Stimulated activated CD8-positive, alpha-beta memory T cell treated with anti-CD3 and anti-CD28 coated beads, Interleukin-7, amount 100 ng/mL, for 48 hours (primary cell): ENCODE measurements around the gene RIMBP2.
"Not testable (repeated sequence)": the region's sequence is repeated elsewhere in the genome, so short reads cannot be mapped to it uniquely, and the experiment has no call there.

ENCODE experiments used
- DNase-seq, 2 donors: peaks; one replicate each; pipeline ENCODE4 v3.0.0-alpha.2; 2020; ENCODE audit warnings: low read depth in 1 of 2; ENCODE audit errors: extremely low read depth in 1 of 2

The RIMBP2 gene

DNA sequence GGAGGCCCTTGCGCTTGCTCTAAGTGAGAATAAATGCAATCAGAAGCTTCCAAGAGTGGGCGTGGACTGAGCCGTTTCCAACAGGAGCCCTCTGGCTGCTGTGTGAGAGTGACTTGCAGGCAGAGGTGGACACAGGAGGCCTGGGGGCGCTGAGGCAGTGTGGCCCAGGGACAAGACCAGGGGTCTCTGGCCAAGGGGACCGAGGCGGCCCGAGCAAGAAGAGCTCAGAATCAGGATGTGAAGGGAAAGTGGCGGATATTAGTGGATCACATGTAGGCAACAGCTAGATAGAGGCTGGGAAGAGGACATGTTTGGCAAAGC lies 8.6 kb downstream of the RIMBP2 start:
- no peak for DNase-seq

DNA sequence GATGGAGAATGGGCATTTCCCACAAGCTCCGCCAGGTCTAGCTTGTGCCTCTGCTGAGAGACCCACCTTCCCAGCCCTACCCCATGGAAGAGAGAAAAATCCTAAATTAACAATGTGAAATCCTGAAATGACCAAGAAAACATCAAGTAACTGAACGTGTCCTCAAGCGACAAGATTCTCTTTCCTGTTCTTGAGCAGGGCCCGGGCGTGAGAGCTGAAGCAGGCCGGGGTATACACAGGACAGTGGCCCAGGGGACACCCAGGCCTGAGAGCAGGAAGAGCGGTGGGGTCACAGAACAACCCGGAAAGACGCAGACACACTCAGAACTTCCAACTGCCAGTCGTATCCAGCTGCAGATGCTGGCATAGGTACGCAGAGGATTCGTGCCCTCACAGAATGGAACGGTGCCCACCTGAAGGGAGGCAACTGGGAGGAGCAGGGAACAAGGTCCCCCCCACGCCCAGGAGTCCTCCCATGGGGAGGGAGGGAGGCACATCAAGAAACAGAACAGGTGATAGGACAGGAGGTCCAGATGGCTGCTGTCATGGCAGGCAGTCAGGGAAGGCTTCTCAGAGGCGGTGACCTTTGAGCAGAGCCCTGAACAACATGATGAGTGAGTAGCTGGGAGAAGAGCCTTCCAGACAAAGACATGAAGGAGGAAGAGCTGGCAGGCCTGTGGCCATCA lies 9.1 kb downstream of the RIMBP2 start:
- DNase-seq: no peak

DNA sequence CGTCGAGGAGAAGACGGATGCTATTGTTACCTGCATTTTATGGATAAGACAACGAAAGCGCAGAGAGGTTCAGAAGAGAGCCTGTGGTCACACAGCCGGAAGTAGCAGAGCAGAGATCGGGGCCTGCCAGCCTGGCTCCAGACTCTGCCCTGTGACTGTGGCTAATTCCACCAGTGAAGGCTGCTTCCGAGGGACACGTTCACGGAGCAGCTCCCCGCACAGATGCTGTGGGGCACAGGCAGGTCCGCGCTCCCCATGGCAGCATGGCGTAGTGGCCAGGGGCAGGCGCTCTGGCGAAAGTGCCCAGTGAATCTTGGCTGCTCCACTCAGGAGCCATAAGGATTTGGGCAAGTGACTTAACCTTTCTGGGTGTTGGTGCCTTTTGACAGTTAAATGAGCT lies 9.8 kb downstream of the RIMBP2 start:
- no peak for DNase-seq

DNA sequence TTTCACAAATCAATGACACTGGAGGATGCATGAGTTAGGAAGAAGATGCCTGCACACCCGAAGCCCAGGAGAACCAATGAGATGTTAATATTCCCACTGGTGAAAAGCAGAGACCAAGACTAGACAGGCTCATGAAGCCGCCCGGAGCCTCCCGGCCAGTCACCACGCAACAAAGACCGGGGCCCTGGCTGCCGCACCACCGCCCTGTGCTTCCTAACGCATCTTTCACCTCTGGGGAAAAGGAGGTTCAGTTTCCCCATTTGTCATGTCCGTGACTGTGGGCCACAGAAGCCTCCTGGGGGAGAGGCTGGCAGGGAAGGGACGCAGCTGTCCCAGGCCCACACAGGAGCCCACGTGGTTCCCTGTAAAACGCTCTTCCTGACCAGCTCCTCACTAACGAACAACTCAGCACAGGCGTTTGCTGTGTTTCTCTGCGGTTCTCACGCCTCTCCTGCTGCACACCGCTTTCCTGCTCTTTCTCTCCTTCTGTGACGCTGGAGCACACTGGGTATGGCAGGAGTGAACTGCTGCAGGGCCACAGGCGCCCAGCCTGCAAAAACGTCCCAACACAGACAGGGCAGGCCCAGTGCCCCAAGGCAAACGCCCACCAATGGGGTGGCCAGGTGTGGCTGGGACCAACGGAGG lies 10.8 kb downstream of the RIMBP2 start:
- DNase-seq: no peak

DNA sequence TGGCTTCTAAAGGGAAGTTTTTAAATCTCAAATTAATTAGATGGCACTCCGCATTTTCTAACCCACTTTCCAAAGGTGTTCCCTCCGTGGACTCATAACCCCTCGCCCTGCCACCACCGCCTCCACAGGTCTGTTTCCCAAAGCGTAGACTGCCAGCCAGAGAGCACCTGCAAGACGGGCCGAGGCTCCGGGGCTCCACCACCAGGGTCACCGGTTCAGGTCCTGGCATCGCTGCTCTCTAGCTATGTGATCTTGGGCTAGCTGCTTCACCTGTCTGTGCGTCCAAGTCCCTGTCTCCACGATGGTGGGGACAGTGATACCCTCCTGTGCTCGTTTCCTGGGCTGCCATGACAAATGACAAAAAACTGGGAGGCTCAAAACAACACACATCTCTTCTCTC lies 11.5 kb downstream of the RIMBP2 start:
- no peak for DNase-seq

DNA sequence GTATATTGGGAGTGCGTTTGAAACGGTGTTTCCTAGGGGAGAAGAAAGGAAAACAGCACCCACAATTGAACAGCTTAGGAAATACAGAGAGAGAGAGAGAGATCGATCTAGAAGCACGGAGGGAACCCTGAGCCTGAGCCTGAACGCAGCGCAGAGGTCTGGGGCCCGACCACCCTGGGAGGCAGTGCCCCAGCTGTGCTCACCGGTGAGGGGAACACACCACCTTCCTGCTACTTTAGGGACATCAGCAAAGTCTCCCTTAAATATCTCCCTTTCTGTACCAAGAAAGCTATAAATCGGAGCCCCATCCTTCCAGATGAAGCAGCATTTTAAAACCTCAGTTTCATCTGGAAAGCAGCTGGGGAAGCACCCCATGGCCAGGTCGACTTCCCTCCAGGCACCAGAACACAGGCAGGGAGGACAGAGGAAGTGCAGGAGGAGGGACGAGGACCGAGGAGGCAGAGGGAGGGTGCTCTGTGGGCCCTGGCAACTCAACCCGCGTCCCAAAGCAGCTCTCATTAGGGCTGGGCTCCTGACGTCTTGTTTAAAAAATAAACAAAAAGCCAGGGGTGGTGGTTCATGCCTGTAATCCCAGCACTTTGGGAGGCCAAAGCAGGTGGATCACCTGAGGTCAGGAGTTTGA lies 12.2 kb downstream of the RIMBP2 start:
- DNase-seq: no peak

DNA sequence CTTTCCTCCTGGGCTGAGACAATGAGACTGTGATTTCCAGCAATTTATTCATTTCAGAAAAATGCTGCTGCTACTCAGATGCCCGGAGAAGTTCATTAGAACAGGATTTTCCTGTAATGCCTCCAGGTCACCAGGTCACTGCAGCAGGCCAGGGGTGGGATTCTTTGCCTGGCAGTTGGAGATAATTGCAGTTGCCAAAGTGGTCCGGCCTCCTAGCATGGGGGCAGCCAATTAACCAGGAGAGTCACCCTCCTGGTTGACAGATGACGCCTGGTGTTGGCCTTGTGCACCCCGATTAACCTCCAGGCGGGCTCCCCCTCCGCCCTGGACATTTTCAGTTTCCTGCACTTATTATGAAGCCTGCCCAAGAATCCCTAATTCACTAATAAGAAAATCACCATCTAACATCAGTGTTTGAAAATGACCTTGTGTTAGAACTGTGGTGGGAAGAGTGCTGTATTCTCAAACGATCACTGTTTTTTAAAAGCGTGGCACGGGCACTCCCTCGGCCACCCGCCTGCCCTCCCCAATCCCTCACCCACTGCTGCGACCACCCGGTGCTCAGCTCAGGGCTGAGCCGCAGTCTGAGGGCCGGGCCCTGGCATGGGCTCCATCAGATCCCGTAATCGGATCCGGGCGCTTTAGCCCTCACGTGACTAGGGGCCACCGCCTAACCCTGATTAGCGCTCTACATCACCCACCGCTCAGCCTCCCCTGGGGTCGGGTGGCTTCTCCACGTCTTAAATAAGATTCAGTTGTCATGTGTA lies 12.9 kb downstream of the RIMBP2 start:
- DNase-seq: no peak

DNA sequence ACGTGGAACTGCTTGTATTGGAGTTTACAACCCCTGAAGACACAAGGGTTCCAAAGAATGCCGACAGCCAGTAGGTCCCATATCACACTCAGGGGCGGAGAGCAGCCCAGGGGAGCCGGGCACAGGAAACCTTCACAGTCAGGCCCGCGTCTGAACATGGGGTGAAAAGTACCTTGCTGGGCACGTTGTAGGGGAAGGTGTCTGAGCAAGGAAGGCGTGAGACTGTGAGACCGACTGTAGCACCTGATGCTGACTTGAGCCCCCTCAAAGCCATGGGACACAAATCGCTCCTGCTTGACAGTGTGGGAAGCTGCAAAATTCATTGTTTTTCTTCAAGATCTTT lies 14.7 kb downstream of the RIMBP2 start:
- DNase-seq: no peak

DNA sequence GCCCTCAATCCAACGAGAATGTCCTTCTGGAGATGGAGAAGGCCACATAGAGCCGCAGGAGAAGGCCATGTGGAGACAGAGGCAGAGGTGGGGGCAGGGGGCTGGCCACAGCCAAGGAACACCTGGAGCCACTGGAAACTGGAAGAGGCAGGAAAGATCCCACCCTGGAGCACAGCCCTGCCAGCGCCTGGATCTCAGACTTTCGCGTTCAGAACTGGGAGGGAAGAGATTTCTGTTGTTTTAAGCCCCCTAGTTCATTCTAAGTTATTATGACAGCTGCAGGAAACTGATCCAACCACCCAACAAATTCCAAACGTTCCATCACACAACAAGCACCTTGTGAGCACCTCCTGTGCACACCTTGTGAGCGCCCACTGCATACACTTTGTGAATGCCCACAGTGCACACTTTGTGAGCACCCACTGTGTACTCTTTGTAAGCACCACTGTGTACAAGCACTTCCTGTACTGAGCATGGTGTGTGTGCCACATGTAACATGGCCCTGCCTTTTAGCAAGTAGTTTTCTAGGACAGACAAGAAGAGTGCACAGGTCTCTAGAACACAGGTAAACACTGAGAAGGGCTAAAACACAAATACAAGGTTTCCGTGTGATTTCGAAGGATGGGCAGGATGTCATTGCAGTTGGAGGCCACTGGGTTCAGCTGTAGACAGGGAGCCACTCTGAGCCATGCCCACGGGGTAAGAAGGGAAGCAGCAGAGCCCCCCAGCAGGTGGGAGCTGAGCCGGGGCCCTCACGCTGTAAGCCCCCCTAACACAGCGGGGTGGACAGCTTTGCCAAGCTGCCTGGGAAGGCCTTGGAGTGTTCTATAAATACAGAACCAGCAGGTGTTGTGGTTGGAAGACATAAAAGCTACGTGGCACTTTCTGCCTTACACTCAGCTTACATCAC lies 15.4 kb downstream of the RIMBP2 start:
- DNase-seq: no peak

DNA sequence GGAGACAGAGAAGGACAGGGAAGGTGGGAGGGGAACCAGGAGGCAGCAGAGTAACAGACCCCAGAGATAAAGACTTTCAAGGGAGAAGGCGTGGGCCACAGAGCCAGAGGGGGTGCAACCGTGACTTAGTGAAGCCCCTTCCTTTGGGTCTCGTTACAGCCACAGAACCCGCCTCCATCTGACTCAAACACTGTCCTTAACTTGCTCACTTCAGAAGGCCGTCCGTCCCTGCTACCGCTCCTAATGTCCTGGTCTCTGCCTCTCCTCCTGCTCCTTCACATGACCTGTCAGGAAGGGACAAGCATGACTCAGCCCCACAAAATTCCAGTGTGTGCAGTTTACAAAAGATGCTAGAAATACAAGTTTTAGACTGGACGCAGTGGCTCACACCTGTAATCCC lies 18.0 kb downstream of the RIMBP2 start:
- no peak for DNase-seq

DNA sequence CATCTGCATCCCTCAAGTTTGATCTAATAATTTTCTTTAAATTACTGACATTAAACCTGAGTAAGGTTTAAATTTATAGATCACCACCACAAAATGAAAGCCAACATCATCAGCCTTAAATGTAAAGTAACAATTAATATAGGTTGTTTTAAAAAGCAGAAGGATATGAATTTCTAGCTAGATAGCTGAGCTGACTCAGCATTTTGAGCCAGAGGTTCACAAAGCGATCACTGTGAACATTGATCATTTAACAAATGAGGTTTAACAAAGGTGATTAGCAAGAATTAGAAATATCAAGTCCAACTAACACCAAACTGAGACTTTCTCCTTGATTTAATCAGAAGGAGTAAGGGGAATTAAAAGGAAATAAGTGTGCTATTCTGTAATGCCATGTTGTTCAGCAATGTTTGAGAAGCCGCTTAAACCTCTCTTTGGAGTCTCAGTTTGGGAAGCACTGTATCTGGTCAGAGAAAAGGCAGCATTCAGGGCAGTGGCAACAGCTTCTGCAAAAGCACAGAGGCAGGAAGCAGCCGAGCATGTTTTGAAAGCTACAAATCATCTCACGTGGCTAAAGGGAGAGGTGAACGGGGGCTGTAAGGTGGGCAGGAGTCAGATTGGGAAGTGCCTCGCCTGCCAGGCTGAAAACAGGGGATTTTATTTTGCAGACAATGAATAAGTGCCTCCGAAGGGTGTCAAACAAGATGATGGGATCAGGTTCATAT lies 19.6 kb downstream of the RIMBP2 start:
- no peak for DNase-seq

DNA sequence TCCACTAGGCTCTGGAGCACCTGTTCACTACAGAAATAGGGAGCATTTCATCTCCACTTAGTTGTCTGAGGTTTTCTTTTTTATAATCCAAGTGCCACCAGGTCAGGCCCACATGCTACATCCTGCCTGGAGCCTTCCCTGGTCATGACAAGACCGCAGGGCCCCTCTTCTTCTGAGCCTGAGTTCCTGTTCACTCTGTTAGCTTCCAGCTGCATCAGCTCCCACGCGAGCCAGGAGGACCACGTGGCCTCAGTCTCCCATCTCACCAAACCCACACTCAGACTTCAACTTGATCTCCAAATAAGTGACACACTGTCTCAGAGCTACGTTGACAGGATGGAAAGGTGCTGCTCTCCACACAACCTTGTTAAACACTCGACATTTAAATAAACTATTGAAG lies 21.0 kb downstream of the RIMBP2 start:
- DNase-seq: no peak

DNA sequence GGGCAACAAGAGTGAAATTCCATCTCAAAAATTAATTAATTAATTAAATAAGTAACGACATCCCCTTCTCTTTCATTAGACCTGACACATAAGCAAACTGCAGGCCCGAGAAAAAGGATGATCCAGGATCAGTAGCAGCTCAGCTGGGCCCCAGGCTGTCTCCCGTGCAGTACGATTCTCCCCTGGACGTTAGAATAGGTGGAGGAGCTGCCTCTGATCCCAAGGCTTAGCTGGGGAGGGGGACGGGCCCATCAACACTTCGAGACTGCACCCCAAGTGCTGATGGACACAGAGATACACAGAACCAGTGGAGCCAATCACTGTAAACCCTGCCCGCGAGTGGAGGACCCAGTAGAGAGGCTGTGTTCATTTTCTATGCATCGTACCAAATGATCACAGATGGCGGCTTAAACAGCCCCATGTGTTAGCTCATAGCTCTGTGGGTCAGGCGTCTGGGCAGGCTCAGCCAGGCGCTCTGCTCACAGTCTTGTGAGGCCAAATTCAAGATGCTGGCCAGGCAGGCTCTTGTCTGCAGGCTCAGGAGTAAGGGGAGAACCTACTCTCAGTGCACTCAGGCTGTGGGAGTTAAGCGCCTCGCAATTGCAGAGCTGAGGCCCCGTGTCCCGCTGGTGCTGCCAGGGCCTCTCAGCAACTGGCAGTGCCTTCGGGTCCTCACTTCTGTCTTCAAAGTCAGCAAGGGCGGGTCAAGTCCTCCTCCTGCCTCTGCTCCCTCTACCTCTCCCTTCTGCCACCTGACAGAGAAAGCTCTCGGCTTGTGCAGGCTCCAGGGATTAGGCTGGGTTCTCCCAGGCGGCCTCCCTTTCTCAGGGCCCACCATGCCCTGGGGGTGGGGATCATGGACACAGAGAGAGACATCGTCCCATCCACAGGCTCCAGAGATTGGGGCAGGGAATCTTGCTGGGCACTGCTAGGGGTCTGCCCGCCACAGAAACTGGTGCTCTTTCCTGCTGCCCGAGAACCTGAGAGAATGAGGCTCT lies 26.4 kb downstream of the RIMBP2 start:
- DNase-seq: no peak

DNA sequence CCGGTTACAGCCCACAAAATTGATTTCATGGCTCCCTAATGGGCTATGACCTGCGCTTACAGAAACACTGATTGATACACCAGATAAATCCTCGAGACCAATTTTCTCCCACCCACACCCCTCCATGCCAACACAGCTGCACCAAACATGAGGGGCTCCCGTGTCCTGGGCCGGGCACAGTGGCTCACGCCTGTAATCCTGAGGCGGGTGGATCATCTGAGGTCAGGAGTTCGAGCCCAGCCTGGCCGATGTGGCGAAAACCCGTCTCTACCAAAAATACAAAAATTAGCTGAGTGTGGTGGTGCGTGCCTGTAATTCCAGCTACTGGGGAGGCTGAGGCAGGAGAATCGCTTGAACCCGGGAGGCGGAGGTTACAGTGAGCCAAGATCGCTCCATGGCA lies 27.1 kb downstream of the RIMBP2 start:
- not testable (repeated sequence) for DNase-seq

DNA sequence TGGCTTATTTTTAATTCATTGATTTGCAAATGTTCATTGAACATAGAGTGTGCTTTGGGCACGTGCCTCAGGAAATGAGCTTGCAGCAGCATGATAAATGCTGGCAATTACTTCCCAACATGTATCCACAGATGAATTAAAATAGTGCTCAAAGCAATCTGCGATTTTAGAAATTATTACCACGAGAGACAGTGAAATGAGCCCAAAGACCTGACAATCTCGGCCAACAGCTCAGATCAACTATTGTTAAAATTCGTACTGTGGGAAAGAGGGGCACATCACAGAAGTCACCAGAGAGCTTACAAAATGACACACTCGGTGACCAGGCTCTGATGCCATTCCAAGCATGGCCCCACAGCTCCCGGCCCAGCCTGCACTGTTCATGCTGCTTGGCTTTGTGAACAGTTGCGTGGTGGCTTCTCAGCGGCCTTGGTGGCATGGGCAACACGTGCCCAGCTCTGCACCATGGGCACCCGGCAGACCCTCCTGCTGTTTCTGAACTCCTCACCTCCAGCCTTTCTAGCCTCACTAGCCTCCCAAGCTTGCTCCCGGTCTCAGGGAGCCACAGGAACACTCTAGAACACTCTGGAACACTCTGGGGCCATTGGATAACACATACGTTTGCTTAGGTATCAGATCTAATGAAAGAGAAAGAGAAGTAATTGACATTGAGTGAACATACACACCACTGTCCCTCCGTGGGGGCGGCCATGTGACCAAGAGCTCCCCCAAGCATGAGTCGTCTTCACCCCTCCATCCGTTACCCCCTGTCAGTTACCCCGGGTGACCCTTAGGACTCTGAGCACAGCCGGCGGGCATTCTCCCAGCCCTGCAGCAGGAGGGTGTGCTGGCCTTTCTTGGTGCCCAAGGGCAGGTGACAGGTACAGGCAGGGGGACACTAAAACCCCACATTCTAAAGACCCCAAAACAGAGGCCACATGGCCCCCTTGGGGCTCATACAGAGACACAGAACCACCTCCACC lies 28.0 kb downstream of the RIMBP2 start:
- DNase-seq: no peak

DNA sequence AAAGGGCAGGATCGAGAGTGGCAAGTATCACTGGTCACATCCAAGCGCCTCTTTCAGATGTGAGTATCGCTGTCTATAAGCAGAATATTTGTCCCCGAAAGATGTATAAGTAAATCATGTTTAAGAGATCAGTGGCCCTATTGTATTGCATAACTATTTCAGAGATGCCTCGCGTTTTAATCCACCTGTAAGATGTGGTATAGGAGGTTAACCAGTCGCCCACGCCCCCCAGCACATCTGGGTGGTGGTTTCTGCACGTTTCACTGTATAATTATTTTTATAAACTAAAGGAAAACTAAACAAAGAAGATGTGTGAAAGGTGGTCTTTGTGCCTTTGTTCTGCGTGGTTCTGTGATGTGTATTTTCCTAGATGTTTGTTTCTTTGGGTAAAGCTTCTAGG lies 28.9 kb downstream of the RIMBP2 start:
- DNase-seq: no peak

DNA sequence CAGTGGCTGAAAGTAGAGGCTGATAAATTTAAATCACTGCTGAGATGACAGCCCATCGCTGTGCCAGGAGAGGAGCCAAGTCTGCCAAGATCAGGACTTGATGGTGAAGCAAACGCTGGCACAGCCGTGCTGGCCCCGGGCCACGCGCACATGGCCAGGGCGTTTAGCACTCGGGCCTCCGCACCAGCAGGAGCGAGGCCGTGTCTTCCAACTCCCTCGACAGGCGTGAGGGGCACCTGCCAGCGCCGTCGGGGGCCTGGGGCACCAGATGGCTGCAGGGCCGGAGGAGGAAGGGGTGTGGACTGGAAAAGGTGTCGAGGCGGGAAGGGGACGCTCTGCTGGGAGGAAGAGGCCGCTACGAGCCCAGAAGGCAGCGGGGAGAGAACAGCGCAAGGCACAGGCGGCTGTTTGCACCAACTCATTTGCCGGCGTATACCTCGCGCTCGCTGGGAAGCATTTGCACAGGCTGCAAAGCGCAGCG lies 29.5 kb downstream of the RIMBP2 start:
- DNase-seq: no peak

DNA sequence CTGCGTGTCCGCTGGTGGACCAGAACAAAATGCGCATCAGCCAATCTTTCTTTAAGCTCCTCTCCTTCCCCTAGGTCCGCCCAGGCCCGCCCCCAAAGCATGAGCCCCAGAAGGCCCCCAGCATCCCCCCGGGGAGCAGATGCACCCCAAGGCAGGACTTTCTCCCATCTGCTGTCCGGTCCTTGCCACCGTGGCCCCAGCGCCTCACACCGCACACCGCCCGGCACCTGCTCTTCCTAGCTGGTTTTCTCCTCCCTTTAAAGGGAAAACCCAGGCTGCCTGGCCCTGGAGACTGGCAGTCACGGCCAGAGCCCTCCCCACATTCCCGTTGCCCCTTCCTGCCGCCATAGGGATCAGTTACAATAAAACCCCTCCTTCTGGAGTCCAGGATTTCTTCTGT lies 30.2 kb downstream of the RIMBP2 start:
- DNase-seq: no peak
